HG03196 (cell line): ENCODE measurements around the gene UAP1L1.

Source experiments
- ATAC-seq: cut with Tn5 transposase; IDR thresholded peaks from one replicate; pipeline ENCODE4 v1.9.1; 2021; ENCODE audit not compliant: unreplicated experiment

Gene UAP1L1

GRCh38 chr9:137089232-137089947 is 12.1 kb downstream of the UAP1L1 start:
- no peak for ATAC-seq

GRCh38 chr9:137095664-137096517 is 18.6 kb downstream of the UAP1L1 start:
- peak; percentile 79 for ATAC-seq

DNA sequence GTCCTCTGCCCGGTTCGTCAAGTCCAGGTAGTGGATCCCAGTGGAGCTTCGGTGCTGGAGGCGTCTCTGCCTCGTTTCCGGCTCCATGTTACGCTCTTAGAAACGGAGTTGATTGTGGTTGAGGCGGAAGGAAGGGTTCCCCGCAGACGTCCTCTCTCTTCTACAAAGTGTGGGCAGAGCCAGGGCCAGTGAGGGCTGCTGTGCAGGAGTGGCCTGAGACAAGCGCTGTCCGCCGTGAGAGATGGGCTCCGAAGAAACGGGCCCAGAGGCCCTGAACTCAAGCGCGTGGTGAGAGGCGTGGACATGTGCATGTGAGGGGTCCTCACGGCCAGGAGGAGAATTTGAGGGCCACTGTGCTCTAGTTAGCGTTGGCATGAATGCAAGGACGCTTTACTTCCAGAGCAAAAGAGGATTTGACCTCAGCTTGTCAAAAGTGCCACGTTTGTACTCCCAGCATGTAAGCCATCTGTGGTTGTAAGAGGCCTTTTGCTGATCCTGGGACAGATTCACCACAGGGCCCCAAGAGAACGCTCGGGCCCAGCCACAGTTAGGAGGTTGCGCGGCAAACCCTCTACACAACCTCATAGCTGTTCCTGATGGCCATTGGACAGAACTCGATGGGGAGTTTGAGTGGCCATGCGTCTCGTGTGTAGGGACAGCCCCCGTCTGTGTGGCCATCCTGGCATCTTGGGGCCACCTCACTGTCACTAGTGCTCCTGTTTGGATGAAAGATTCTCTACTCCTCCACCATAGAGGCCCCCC is 19.6 kb downstream of the UAP1L1 start:
- no peak for ATAC-seq

- no peak for ATAC-seq
Observed at GRCh38 chr9:137097761-137098462, 20.6 kb downstream of the UAP1L1 start.

GRCh38 chr9:137099231-137099630 is 21.9 kb downstream of the UAP1L1 start:
- no peak for ATAC-seq

DNA sequence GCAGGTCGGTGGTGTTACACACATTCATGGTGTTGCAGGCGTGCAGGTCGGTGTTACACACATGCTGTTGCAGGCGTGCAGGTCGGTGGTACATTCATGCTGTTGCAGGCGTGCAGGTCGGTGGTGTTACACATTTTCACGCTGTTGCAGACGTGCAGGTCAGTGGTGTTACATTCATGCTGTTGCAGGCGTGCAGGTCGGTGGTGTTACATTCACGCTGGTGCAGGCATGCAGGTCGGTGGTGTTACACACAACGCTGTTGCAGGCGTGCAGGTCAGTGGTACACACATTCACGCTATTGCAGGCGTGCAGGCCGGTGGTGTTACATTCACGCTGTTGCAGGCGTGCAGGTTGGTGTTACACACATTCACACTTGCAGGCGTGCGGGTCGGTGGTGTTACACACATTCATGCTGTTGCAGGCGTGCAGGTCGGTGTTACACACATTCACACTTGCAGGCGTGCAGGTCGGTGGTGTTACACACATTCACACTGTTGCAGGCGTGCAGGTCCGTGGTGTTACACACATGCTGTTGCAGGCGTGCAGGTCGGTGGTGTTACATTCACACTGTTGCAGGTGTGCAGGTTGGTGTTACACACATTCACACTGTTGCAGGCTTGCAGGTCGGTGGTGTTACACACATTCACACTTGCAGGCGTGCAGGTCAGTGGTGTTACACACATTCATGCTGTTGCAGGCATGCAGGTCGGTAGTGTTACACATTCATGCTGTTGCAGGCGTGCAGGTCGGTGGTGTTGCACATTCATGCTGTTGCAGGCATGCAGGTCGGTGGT is 26.1 kb downstream of the UAP1L1 start:
- no peak for ATAC-seq

GRCh38 chr9:137105814-137106661 is 28.7 kb downstream of the UAP1L1 start:
- ATAC-seq = no peak

- no peak for ATAC-seq
Observed at GRCh38 chr9:137106662-137107250, 29.4 kb downstream of the UAP1L1 start.

GRCh38 chr9:137107312-137107921 is 30.1 kb downstream of the UAP1L1 start:
- ATAC-seq = no peak

DNA sequence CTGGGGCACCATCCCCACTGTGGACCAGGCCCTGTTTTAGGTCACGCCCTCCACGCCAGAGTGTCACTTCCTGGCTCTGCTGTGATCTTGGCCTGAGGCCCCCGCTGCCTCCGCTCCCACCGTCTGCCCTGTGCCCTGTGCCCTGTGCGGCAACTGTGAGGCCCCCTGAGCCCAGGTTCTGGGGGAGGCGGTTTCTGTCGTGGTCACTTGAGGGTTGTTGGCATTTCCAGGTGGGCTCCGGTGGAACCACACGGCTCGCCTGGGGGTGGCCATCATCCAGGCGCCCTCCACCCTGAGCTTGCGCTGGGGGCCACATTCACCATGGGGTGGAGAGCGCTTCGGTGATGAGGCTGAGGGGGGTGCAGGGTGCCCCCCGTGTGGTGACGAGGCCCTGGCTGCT is 30.7 kb downstream of the UAP1L1 start:
- no peak for ATAC-seq

GRCh38 chr9:137108608-137109249 is 31.4 kb downstream of the UAP1L1 start:
- ATAC-seq = no peak

GRCh38 chr9:137109250-137110146 is 32.2 kb downstream of the UAP1L1 start:
- ATAC-seq = no peak

DNA sequence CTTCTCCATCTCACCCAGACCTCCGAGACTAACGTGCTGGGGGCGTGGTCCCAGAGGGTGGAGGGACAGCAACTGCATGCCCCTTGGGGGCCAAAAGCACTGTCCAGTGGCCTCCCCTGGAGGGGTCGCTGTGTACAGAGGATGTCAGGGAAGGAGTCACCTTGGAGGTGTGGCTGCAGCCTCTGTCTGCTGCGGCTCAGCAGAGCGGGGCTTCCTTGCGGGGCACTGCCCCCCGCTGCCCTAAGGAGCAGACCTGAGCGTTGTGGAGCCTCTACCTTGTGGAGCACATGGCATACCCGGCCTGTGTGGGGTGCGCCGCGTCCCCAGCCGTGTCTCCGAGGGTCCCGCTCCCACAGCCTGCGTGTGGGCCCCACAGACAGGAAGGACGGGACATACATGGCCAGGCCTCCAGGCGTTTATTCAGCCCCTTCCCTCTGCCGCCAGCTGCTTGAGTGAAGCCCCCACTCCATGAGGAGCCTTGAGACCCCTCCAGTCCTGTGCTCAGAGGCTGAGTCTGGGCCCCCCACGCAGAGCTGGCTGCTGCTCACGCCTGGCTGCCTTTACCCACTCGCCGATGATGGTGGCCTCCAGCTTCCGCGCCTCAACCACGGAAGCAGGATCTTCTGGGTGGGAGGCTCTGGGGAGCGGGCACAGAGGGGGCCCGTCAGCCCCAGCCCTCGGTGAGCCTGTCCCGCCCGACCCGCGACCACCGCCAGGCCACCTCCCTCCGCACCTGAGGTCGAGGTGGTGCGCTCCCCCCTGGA is 33.0 kb downstream of the UAP1L1 start:
- no peak for ATAC-seq

- no peak for ATAC-seq
Observed at GRCh38 chr9:137110911-137111787, 33.8 kb downstream of the UAP1L1 start.
